KOPT-K1 (cell line): ENCODE measurements around the gene KCTD1.
A peak's percentile ranks its signal among the peaks of the same experiment; 100 is the strongest.

Experiments used
- H3K27ac ChIP-seq: fragments of 200-600 bp; sonication (generic); 2 replicates; pipeline ENCODE4 v1.5.1; 2016; ENCODE audit warnings: antibody characterized with exemption, mild to moderate bottlenecking, low read depth, low read length; ENCODE audit not compliant: poor library complexity, severe bottlenecking
- H3K36me3 ChIP-seq: fragments of 200-600 bp; sonication (generic); 2 replicates; pipeline ENCODE4 v1.5.1; 2017; ENCODE audit warnings: antibody characterized with exemption, mild to moderate bottlenecking, low read length, moderate library complexity; ENCODE audit not compliant: insufficient read depth
- H3K9me3 ChIP-seq: fragments of 200-600 bp; sonication (generic); 2 replicates; pipeline ENCODE4 v1.5.1; 2017; ENCODE audit warnings: antibody characterized with exemption, low read length, mild to moderate bottlenecking; ENCODE audit not compliant: insufficient read depth, poor library complexity, severe bottlenecking

Gene KCTD1

GRCh38 chr18:26538524-26538923 is 9.8 kb downstream of the KCTD1 start:
- no peaks in the 10 kb centered on the region for H3K36me3 ChIP-seq
- H3K9me3 ChIP-seq = no peaks in the 10 kb centered on the region
- H3K27ac ChIP-seq = peak overlapping the region; percentile 12

- Histone ChIP-seq H3K36me3 (no peaks in the 10 kb centered on the region), H3K9me3 (no peaks in the 10 kb centered on the region), H3K27ac (no peak overlapping the region)
Observed at GRCh38 chr18:26536664-26537063, 11.7 kb downstream of the KCTD1 start.

GRCh38 chr18:26536032-26536431 is 12.3 kb downstream of the KCTD1 start:
- H3K36me3 ChIP-seq = no peaks in the 10 kb centered on the region
- H3K9me3 ChIP-seq = no peaks in the 10 kb centered on the region
- no peak overlapping the region for H3K27ac ChIP-seq

- no peaks in the 10 kb centered on the region for H3K36me3 ChIP-seq
- H3K27ac ChIP-seq = no peak overlapping the region
Observed at GRCh38 chr18:26535630-26536029, 12.7 kb downstream of the KCTD1 start.

GRCh38 chr18:26532367-26533340 is 15.7 kb downstream of the KCTD1 start:
- Histone ChIP-seq H3K27ac (no peak overlapping the region), H3K36me3 (no peaks in the 10 kb centered on the region)

More at GRCh38 chr18:26535630-26536029, 12.7 kb downstream of the KCTD1 start:
- no peaks in the 10 kb centered on the region for H3K9me3 ChIP-seq

DNA sequence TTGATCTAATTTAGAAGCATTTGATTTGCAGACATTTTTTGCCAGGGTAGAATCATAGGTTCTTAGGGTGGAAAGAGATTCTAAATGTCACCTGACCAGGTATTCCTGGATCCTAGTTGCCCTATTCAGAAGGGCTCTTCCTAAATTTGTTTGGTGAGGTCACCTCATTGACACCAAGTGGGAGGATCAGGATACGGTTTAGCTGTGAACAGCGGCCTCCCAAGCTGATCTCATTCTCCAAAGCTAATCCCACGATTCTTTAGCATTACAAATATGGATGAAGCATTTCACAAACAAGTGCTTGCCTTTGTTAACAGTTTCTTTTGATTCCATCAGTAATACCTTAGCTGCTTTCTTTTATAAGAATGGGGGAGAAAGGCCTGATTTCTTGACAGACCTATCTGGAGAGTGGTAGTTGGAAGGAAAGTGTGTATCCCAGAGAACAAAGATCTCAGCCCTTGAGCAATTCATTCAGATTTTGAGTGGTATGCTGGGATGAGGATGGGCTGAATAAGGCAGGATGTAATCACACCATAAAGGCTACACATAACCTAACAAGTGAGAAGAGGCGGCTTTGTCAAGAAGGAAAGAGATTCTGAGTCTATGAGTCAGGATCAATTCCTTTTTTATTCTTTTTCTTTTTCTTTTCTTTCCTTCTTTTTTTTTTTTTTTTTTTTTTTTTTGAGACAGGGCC is 16.6 kb downstream of the KCTD1 start:
- H3K36me3 ChIP-seq = no peaks in the 10 kb centered on the region
- H3K27ac ChIP-seq = no peak overlapping the region
- H3K9me3 ChIP-seq = no peaks in the 10 kb centered on the region

More at GRCh38 chr18:26532367-26533340, 15.7 kb downstream of the KCTD1 start:
- H3K9me3 ChIP-seq = no peaks in the 10 kb centered on the region

DNA sequence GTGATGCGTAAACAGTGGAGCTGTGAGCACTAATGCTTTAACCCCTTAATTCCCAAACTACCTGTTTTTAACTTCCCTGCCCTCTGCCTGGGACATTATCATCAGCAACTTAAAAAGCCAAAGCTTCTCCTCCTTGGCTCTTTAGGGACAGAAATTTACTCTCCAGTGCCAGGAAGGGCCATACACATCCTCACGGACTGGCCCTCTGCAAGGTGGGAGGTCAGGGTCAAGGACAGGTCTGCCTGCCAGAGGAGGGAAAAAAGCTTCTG is 21.5 kb downstream of the KCTD1 start:
- no peak overlapping the region for H3K27ac ChIP-seq
- H3K9me3 ChIP-seq = no peaks in the 10 kb centered on the region
- H3K36me3 ChIP-seq = no peaks in the 10 kb centered on the region

DNA sequence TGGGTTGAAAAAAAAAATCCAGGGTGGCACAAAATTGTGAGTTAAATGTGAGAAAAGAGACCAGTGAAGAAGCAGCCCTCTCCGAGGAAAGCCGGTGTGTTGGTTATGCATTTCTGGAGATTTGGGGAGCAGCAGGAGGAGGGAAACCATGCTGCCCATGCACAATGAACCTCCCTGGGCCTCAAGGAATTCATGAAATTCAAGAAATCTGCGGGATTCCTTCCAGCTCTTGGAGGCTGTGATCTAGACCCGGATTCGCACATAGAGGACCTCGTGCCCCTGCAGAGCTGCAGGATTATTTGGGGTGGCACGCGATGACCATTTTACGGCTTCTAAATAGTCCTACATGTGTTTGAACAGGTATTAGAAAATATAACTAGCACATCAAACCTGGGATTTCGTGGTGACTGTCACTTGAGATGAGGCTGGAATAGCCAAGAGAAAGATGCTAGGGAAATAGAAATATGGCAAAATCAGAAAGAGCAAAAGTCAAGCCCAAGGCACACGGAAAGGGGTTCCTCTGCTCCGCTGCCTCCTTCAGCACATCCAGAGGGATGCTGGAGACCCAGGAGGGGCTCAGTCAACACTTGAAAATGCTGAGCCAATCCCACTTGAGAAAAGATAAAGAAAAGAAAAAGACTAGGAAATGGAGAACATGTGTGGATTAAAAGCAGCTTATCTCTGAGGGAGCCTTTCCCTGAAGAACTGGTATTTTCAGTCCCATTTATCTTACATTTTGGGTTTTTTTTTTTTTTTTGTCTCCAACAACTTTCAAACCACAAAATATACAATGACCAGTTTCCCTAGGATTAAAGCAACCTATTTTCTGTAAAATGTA is 22.0 kb downstream of the KCTD1 start:
- no peaks in the 10 kb centered on the region for H3K36me3 ChIP-seq
- no peaks in the 10 kb centered on the region for H3K9me3 ChIP-seq
- no peak overlapping the region for H3K27ac ChIP-seq

DNA sequence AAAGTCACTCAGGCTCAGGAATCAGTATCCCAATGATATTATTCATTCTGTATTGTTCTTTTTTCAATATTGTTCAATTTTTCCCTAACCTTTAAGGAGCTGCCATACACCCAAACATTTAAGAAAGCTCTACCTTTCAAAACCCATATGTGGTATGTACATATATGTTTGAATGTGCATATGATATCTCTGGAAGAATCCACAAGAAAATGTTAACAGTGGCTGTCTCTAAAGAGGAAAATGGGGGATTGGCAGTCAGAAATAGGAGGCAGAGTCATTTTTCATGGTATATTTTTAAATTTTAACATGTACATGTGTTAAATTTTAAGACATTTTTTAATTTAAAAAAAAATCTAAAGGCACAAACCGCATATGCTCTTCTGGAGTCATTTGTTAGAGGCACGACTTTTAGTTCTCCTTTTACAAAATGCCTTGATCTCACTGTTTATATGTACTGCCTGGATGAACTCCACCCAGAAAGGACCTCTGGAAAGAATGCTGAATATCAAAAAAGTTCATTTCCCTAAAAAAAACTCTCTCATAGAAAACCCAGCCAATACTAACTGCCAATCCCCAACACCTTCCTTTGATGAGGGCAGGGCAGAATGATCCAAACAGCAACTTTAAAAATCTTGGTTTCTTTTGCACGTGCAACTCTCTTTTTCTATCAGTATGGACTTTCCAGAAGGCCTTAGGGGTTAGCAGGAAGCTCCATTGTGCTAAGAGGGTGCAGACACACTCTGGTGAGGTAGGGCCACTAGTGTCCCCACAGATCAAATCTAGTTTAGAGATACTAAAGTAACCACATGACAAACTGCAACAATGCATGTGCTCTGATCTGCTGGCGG is 23.6 kb downstream of the KCTD1 start:
- no peaks in the 10 kb centered on the region for H3K9me3 ChIP-seq
- no peak overlapping the region for H3K27ac ChIP-seq
- H3K36me3 ChIP-seq = no peaks in the 10 kb centered on the region

GRCh38 chr18:26524002-26524401 is 24.4 kb downstream of the KCTD1 start:
- Histone ChIP-seq H3K27ac (no peak overlapping the region), H3K9me3 (no peaks in the 10 kb centered on the region), H3K36me3 (no peaks in the 10 kb centered on the region)

GRCh38 chr18:26521617-26522016 is 26.7 kb downstream of the KCTD1 start:
- Histone ChIP-seq H3K36me3 (no peaks in the 10 kb centered on the region), H3K27ac (no peak overlapping the region), H3K9me3 (no peaks in the 10 kb centered on the region)

GRCh38 chr18:26520974-26521373 is 27.4 kb downstream of the KCTD1 start:
- Histone ChIP-seq H3K9me3 (no peaks in the 10 kb centered on the region), H3K27ac (no peak overlapping the region), H3K36me3 (no peaks in the 10 kb centered on the region)

GRCh38 chr18:26519114-26519513 is 29.2 kb downstream of the KCTD1 start:
- H3K9me3 ChIP-seq = no peaks in the 10 kb centered on the region
- H3K36me3 ChIP-seq = no peaks in the 10 kb centered on the region
- H3K27ac ChIP-seq = no peak overlapping the region

GRCh38 chr18:26516964-26517363 is 31.4 kb downstream of the KCTD1 start:
- Histone ChIP-seq H3K9me3 (no peaks in the 10 kb centered on the region), H3K36me3 (no peaks in the 10 kb centered on the region), H3K27ac (no peak overlapping the region)
